ENCODE measurements around the gene TYW5.

TYW5 gene

GRCh38 chr2:199883474-199884212 lies 71.6 kb downstream of the TYW5 start:
- Mint-ChIP-seq H3K27ac (no peak overlapping the region), H3K9me3 (no peaks in the 10 kb centered on the region), H3K4me1 (ENCODE audit: low read depth) (no peaks in the 10 kb centered on the region), H3K27me3 (ENCODE audit: low read depth) (peaks cover 18% of the 10 kb centered on the region), H3K36me3 (ENCODE audit: low read depth) (no peaks in the 10 kb centered on the region), H3K4me3 (no peak overlapping the region)

- H3K36me3 Mint-ChIP-seq (ENCODE audit: low read depth), result no peaks in the 10 kb centered on the region
- H3K27ac Mint-ChIP-seq, result no peak overlapping the region
- no peaks in the 10 kb centered on the region for H3K9me3 Mint-ChIP-seq
- peaks cover 16% of the 10 kb centered on the region for H3K27me3 Mint-ChIP-seq (ENCODE audit: low read depth)
- H3K4me1 Mint-ChIP-seq (ENCODE audit: low read depth), result no peaks in the 10 kb centered on the region
- H3K4me3 Mint-ChIP-seq, result no peak overlapping the region
Observed at GRCh38 chr2:199882667-199883066, 72.6 kb downstream of the TYW5 start.
